Measurements from ENCODE around the gene VGLL4. TPM values are rescaled to one million over a fixed set of nuclear protein-coding genes. Genes with fewer than 3 reads are reported as not detected.

The VGLL4 gene
- total RNA-seq, result 90.4 TPM

GRCh38 chr3:11643605-11644087, at the start of gene VGLL4:
Gene VGLL4 (minus strand): TSS chr3:11643915. CDS start chr3:11643518, 397 bp downstream.

Small RNA genes lying within 50 kb of the gene (small RNA-seq; reads per million reads assigned to genes)
- not detected for gene AC022001.1

Other genes starting within 250 kb of the VGLL4 start
- 12.2 TPM for gene TAMM41, start 203.0 kb upstream of the VGLL4 start, total RNA-seq